Coronary artery (tissue), 2 donors: Measurements from ENCODE around the gene IGF2.

ENCODE experiments used
- DNase-seq: peaks from one replicate; pipeline ENCODE4 v3.0.0-alpha.2; 2017; ENCODE audit warnings: low spot score
- H3K27ac ChIP-seq, 2 donors: fragments of 200-600 bp; sonication (generic); one replicate each; pipeline ENCODE4 v1.5.1; 2016 to 2019
- H3K4me3 ChIP-seq: fragments of 200-600 bp; sonication (generic); 2 replicates; pipeline ENCODE4 v1.5.1; 2016; ENCODE audit warnings: mild to moderate bottlenecking, moderate library complexity
- CTCF ChIP-seq: fragments of 200-600 bp; sonication (generic); IDR thresholded peaks from one replicate; pipeline ENCODE4 v1.5.1; 2019; ENCODE audit warnings: antibody characterized with exemption

The IGF2 gene

DNA sequence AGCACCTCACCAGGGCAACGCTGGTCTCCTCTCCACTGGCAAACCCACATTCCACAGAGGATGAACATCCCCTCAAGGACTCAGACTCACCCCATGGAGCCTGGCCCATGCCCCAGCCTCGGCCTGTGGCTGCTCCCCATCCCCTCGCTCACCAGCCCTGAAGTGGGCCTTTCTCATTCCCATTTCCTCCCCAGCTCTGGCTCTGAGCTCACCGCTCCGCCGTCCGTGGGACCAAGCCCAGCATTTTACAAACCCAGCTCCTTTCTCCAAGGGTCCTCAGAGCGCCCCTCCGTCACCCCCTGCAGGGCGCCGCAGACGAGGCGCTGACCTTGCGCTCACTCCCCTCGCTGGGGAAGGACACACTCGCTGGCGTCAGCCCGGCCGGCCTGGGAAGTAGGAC is 6.9 kb upstream of the IGF2 start:
- TF ChIP-seq CTCF, result no peak
- Histone ChIP-seq H3K27ac (no peak overlapping the region), H3K4me3 (no peak overlapping the region)
- no peak for DNase-seq

DNA sequence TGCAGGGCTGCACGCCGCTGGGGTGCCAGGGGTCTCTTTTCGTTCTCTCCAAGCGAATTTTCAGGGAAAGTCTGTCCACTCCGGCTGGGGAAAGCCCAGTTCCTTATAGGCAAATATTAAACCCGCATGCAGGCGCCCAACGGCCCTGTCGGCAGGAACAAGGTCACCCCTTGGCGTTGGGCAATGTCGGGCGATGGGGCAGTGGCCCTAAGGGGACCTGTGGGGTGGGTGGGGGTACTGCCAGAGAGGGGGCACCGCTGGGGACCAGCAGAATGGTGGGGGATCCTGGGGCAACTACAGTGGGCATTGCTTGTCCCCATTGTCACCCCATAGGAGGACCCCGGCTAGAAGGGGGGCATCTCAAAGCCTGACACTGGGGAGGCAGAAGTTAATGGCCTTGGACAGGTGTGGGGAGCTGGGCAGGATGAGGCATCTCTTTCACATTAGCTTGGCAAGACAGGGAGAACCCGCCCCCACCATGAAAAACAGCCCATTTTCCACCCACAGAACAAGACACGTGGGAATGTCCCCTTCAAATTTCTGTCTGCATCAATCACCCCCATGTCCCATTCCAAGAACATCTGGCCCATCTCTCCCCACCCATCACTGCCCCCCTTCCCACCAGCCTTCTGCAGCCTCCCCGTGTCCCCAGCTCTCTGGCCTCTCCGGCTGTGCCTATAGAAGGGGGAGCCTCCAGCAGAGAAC is 5.5 kb upstream of the IGF2 start:
- DNase-seq, result no peak
- TF ChIP-seq CTCF, result no peak
- no peak overlapping the region for H3K27ac ChIP-seq
- no peak overlapping the region for H3K4me3 ChIP-seq

GRCh38 chr11:2143799-2144543 is 4.8 kb upstream of the IGF2 start:
- TF ChIP-seq CTCF, result no peak
- DNase-seq, result no peak
- Histone ChIP-seq H3K27ac (no peak overlapping the region), H3K4me3 (no peak overlapping the region)

GRCh38 chr11:2143477-2143798 is 4.2 kb upstream of the IGF2 start:
- no peak for DNase-seq
- TF ChIP-seq CTCF, result no peak
- Histone ChIP-seq H3K27ac (no peak overlapping the region), H3K4me3 (no peak overlapping the region)

DNA sequence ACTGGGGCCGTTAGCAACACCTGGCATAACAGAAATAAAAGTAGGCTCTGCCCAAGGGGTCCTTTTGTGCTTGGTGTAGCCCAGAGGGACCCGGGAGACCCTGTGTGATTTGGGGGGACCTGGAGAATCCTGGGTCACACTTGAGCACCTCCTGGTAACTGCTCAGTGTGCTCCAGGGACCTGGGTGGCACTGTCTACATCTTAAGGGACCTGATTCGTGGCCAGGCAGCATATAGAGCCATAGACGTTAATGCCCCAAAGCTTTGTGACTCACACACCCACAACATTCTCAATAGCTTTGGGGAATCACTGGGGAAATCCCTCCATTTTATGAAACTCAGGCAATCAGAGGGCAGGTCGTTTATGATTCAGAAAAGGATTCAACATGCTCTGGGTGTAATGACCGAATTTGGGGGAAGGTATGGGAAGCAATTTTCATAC is 3.6 kb upstream of the IGF2 start:
- TF ChIP-seq CTCF, result no peak
- H3K4me3 ChIP-seq, result no peak overlapping the region
- H3K27ac ChIP-seq, result no peak overlapping the region
- no peak for DNase-seq

- DNase-seq, result no peak
- Histone ChIP-seq H3K4me3 (no peak overlapping the region), H3K27ac (no peak overlapping the region)
- no peak for TF ChIP-seq CTCF
These were observed 3.1 kb upstream of the IGF2 start for GRCh38 chr11:2142300-2142759.
